NCI-H146 treated with DMSO at 0.1 percent for 48 hours (cell line): ENCODE data around the gene FLNC.

ENCODE experiments used
- DNase-seq: peaks from one replicate; lab custom pipeline; 2025; ENCODE audit not compliant: unreplicated experiment; lab: John Stamatoyannopoulos, UW

FLNC gene

DNA sequence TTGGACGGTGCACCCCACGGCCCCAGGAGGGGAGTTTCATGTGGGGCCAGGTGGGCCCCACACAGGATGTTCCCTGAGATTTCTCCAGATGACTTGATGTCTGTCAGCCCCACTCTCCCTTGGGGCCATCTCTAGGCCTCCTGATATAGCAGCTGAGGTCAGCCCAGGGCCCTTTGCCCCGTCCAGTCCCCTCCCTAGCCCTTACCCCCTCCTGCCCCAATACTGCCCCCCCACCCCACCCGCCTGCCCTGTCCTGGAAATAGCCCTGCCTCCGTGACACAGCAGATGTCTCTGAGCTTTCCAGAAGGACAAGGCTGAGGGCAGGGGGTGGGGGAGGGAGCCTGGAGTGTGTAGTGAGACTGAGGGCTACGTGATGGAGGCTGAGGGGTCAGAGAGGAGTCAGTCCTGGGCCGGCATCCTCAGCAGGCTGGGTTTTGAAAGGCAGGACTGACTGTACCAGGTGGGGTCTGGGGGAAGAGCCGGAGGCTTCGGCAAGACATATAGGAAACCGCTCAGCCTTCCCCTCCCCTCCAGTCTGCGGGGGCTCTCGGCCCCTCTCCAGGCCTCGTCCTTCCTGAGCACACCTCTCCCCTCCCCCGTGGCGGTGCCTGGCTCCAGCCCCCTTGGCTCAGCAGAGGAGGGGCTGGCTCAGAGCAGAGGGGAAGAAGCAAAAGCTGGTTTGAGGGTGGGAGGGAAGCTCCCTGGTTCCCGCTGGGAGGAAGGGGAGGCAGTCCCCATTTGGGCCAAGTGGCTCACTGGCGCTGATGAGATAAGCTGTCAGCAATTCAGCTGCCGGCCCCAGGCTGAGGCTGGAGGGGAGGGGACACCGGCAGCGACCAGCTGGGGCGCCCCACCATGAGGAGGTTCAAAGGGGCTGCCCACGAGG is 2.0 kb downstream of the FLNC start:
- DNase-seq: no peak

- DNase-seq: no peak
Measured at GRCh38 chr7:128832880-128833147, 2.6 kb downstream of the FLNC start.

DNA sequence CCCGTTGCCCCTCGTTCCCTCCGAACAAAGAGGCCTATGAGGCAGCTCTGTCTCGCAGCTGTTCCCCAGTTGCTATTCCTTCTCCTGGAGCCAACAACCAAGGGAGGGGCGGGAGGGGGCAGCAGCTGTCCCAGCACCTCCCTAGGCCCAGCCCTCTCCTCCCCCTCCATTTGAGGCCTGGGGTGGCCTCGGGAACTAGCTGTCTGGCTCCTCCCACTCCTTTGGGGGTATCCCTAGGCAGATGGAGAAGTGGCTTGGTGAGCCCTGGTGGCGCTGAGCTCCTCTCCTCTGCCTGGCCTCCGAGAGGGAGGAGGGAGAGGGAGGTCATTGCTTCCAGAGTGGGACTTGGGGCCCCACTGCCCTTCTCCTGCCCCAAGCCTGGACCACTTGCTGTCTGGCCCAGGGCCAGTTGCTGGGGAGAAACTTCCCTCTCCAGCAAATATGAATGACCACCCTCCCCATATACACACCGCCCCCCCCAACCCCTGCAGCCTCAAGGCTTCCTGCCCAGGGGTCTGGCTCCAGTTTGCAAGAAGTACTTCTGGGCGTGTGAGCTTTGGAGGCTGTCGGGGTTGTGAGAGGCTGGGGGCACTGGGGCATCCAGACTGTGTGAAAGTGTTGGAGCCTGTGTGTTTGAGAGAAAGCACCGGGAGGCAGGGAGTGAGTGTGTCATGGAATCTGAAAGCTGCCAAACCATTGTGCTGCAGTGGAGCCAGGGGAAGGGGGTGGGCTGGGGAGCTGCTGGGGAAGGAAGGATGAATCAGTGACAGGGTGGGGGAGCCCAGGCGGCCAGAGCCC is 3.1 kb downstream of the FLNC start:
- no peak for DNase-seq

DNA sequence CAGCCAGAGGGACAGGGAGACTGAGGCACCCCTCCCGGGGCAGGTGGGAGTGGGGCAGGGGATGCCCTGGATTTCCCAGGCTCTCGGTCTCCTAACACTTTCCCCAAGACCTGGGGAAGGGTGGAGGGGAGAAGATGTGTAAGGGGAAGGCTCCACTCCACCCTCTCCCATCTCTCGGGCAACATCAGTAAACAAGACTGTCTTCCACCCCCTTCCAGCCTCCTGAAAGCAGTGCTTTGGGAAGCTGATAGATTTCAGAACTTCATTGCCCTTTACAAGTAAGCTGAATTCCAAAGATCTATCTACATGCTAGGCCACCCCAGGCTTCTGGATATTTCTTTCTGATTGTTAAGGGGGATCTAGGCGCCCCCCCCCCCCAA is 3.7 kb downstream of the FLNC start:
- no peak for DNase-seq

GRCh38 chr7:128835231-128835751 is 5.1 kb downstream of the FLNC start:
- DNase-seq: no peak

DNA sequence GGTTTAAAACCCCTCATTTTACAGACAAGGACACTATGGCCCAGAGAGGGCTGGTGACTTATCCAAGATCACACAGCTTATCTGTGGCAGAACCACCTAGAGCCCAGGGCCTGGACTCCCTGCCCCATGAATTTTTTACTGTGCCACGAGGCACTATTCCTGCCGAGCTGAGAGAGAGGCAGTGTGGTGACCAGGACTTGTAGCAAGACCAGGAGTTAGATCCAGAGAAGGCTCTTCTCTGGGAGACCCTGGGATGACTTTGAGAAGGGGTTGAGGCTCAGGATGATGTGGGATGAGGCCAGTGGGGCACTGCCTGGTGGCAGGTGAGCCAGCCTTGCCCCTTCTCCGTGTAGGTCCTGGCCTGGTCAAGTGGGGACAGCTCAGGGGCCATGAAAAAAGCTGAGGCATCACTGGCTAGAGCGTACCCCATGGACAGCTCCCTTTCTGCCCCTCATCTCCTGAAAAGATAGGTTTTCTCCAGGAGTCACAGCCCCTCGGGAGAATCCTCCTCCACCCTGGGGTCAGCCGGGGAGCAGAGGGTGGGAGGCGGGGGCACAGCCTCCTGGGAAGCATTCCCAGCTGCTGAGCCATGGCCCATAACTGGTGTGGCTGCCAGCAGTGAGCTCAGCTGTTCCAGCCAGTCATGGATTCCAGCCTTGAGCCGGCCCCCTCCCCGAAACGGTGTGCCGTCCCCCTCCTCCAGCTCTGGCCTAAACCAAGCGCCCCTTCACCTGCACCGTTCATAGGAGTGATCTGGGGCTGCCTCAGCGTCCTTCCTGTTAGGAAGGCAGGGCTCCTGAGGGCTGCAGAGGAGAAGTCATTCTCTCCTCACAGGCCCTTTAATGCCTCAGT is 5.8 kb downstream of the FLNC start:
- DNase-seq: no peak

- no peak for DNase-seq
Measured at GRCh38 chr7:128836729-128837348, 6.6 kb downstream of the FLNC start.

DNA sequence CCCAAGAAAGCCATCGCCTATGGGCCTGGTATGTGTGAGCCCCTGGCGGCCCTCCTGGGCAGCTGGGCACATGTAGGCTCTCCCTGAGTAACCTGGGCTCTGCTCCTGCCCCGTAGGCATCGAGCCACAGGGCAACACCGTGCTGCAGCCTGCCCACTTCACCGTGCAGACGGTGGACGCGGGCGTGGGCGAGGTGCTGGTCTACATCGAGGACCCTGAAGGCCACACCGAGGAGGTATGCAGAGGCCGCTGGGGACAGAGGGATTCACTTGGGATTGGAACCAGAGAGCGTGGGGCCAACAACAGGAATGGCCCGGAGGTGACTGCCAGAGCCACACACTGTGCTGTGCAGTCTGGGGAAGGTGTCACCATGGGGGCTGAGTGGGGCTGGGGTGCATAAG is 7.3 kb downstream of the FLNC start:
- no peak for DNase-seq

DNA sequence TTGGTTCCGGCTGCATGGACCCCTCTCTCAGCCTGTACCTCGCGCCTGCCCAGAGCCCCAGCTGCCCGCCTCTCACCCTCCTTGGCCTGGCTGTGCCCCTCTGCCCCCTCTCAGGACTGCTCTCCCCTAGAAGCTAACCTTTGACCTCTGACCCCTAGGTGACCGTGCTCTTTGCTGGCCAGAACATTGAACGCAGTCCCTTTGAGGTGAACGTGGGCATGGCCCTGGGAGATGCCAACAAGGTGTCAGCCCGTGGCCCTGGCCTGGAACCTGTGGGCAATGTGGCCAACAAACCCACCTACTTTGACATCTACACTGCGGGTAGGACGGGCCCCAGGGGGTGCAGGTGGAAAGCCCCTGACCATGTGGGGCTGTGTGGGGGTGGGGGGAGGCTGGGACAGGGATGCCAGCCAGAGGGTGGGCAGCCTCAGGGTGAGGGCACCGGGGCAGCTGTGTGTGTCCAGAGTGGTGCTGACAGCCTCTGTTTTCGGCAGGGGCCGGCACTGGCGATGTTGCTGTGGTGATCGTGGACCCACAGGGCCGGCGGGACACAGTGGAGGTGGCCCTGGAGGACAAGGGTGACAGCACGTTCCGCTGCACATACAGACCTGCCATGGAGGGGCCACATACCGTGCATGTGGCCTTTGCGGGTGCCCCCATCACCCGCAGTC is 8.0 kb downstream of the FLNC start:
- DNase-seq: no peak

DNA sequence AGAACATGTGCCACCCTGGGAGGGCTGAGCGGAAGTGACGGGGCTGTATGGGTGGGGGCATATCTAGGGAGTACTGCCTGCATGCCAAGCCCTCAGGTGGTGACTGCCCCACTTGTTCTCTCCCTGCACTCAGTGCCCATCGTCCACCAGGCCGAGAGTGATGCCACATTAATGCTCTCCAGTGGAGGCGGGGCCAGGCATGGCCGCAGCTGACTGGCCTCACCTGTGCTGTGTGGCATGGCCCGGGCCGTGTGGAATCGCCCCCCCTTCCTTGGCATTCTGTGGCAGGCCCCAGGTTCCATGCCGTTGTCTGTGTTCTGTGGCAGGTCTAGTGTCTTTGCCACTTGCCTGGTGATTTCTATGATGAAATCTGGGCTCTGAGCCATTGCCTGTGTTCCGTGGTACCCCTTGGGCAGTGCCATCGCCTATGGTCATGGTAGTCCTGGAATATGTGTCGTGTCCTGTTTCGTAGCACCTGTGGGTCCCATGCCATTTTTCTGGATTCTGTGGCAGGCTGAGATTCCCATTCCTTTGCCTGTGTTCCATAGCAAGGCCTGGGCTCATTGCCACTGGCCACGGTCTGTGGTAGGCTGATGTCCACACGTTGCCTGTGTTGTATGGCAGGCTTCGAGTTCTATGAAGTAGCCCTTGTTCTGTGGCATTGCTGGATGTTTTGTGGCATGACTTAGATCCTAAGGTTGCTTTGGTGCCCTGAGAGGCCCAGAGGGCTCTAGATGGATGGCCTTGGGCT is 8.9 kb downstream of the FLNC start:
- DNase-seq: no peak

DNA sequence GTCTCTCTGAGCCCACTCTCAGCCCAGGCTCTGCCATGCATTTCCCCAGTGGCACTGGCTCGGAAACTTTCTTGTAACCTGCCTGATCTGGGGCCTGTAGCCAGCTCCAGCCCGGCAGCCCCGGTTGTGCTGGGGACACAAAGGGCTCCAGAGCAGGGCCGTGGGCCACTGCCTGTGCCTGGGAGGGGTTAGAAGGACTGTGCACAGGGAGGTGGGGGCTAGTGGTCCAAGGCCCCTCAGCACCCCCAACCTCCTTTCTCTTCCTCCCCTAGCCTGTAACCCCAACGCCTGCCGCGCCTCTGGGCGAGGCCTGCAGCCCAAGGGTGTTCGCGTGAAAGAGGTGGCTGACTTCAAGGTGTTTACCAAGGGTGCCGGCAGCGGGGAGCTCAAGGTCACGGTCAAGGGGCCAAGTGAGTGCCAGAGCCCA is 9.6 kb downstream of the FLNC start:
- DNase-seq: no peak

- DNase-seq: no peak
Measured at GRCh38 chr7:128840326-128841170, 10.3 kb downstream of the FLNC start.

DNA sequence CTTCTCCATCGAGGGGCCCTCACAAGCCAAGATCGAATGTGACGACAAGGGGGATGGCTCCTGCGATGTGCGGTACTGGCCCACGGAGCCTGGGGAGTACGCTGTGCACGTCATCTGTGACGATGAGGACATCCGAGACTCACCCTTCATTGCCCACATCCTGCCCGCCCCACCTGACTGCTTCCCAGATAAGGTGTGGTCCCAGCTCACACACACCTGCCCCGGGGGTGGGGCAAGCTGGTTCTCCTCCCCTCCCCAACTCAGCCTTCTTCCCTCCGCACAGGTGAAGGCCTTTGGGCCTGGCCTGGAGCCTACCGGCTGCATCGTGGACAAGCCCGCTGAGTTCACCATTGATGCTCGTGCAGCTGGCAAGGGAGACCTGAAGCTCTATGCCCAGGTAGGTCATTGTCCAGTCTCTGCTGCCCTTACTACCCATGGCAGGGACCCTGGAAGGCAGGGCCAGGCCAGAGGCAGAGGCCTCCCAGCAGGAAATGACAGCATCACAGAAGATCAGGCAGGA is 11.0 kb downstream of the FLNC start:
- no peak for DNase-seq

GRCh38 chr7:128841921-128842673 is 11.9 kb downstream of the FLNC start:
- DNase-seq: no peak

DNA sequence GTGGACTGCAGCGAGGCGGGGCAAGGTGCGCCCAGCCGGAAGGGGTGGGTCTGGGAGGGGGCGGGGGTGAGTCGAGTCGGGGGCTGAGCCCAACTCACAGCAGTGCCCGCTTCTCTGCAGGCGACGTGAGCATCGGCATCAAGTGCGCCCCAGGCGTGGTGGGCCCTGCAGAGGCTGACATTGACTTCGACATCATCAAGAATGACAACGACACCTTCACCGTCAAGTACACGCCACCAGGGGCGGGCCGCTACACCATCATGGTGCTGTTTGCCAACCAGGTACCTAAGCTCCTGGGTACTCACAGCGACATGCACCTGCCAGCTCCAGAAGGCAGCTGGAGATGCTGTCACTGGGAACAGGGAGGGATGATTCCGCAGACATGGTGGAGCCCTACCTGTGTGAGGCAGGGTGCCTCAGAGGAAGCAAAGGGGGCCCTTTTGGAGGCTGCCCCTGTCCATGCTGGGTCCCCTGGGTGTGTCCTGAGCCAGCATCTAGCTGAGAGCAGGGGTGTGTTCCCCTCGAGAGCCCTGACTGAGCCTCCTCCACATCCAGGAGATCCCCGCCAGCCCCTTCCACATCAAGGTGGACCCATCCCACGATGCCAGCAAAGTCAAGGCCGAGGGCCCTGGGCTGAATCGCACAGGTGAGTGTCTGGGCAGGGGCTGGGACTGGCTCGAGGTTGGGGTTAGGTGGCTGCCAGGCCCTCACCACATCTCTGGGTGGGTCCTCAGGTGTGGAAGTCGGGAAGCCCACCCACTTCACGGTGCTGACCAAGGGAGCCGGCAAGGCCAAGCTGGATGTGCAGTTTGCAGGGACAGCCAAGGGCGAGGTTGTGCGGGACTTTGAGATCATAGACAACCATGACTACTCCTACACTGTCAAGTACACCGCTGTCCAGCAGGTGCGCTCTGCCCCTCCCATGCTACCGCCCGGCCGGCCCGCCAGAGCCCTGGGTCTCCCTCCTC is 12.8 kb downstream of the FLNC start:
- DNase-seq: no peak

DNA sequence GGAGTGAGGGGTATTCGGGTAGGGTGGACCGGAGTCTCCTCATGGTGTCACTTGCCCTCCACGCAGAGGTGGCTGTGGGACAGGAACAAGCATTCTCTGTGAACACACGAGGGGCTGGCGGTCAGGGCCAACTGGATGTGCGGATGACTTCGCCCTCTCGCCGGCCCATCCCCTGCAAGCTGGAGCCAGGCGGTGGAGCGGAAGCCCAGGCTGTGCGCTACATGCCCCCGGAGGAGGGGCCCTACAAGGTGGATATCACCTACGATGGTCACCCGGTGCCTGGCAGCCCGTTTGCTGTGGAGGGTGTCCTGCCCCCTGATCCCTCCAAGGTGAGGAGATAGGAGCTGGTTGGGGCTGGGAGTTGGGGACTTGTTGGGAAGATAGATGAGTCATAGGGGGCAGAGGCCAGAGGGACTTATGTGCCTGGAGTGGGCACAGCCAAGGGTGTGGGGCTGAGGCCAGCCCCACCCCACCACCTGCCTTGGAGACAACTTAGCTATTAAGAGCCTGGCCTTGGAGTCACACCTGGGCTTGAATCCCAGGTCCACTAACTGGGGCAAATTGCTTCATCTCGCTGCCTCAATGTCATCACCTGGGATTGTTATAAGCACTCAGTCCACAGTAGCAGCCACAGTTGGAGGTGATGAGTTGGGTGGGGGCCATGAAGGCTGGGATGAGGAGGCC is 13.9 kb downstream of the FLNC start:
- no peak for DNase-seq
